ENCODE measurements around the gene POLR2B. TPM values are rescaled to one million over a fixed set of nuclear protein-coding genes. Genes with fewer than 3 reads are reported as not detected.
A peak's percentile ranks its signal among the peaks of the same experiment; 100 is the strongest.

The POLR2B gene
- total RNA-seq, 3 donors from 2014 or later, result 66.1 to 112 (median 71.4) TPM

DNA sequence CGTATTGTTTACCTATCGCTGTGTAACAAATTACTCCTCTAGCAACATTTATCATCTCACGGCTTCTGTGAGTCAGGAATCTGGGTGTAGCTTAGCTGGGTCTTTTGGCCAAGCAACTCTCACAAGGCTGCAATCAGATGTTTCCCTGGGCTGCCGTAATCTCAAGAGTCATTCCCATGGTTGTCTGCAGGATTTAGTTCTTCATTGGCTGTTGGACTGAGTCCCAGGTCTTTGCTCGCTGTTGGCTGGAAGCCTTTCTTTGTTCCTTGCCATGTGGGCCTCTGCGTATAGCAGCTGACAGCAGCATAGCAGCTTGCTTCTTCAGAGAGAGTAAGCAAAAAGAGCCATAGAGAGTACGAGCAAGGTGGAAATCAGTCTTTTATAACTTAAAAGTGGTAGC, 16.8 kb downstream of the POLR2B start:
- intact Hi-C loops (cut with DNase I; ENCODE audit: low total_unique reads), result no loop called here
- Histone ChIP-seq H3K4me1 (no peaks in the 10 kb centered on the region), H3K9me3 (no peaks in the 10 kb centered on the region), H3K27ac (peak overlapping the region; percentile 25 to 68), H3K27me3 (no peaks in the 10 kb centered on the region), H3K36me3 (no peaks in the 10 kb centered on the region), H3K4me3 (no peak overlapping the region)
- peak in 1 of 2 donors; percentile 33 for DNase-seq (ENCODE audit: low spot score in 2 of 2)
- TF ChIP-seq POLR2AphosphoS5 (IDR thresholded peaks at IDR 0.05), result peak in 1 of 3 donors; percentile 15
- TF ChIP-seq CTCF (IDR thresholded peaks at IDR 0.05), result no peak

DNA sequence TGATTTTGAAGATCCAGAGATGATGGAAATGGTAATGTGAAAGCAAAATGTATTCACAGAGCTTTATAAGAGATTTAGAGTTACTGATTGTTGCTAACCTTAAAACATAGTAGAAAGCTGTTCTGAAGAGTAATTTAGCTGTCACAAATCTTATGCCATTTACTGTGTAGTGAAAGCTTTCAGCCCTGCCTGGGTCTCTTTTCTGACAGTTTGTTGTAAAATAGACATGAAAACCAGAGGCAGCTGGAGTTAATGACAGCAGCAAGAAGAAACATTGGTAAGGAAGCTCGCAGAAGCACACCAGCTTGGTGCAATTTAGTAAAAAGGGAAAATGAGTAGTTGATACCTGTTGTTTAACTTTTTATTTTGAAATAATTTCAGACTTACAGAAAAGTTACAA, 21.1 kb downstream of the POLR2B start:
- TF ChIP-seq POLR2A (IDR thresholded peaks at IDR 0.05), result no peak
- TF ChIP-seq POLR2AphosphoS5 (IDR thresholded peaks at IDR 0.05), result no peak
- TF ChIP-seq CTCF (IDR thresholded peaks at IDR 0.05), result no peak
- Histone ChIP-seq H3K36me3 (no peaks in the 10 kb centered on the region), H3K4me1 (no peaks in the 10 kb centered on the region), H3K27me3 (no peaks in the 10 kb centered on the region), H3K4me3 (no peak overlapping the region), H3K27ac (no peak overlapping the region), H3K9me3 (no peaks in the 10 kb centered on the region)
- DNase-seq (ENCODE audit: low spot score in 2 of 2), result no peak
- intact Hi-C loops (cut with DNase I; ENCODE audit: low total_unique reads), result no loop called here

DNA sequence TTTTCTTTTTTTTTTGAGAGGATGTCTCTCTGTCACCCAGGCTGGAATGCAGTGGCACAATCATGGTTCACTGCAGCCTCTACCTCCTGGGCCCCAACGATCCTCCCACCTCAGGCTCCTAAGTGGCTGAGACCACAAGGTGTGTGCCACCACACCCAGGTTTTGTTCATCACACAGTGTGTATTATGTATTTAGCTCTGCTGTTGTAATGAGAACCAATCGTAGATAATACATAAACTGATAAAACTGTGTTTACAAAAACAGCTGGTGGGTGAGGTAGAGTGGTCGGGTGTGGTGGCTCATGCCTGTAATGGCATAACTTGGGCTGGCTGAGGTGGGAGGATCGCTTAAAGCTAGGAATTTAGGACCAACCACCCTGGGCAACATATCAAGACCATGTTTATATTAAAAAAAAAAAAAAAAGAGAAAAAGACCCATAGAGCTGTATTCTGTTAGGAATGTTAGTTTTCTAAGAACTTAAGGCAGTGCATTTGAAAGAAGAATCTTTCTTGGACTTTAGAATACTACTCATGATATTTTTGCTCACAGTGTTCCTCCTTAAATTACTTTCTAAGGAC, 34.9 kb downstream of the POLR2B start:
- Histone ChIP-seq H3K36me3 (peaks cover 11% of the 10 kb centered on the region), H3K27ac (no peak overlapping the region), H3K4me1 (no peaks in the 10 kb centered on the region), H3K4me3 (no peak overlapping the region), H3K9me3 (no peaks in the 10 kb centered on the region), H3K27me3 (no peaks in the 10 kb centered on the region)
- no peak for DNase-seq (ENCODE audit: low spot score in 2 of 2)
- TF ChIP-seq CTCF (IDR thresholded peaks at IDR 0.05) (no peak), POLR2A (IDR thresholded peaks at IDR 0.05) (no peak), POLR2AphosphoS5 (IDR thresholded peaks at IDR 0.05) (no peak)
- intact Hi-C loops (cut with DNase I; ENCODE audit: low total_unique reads), result no loop called here

- H3K36me3 ChIP-seq, result peaks cover 11% of the 10 kb centered on the region
- no peaks in the 10 kb centered on the region for H3K27me3 ChIP-seq
- TF ChIP-seq POLR2A (IDR thresholded peaks at IDR 0.05) (no peak), CTCF (IDR thresholded peaks at IDR 0.05) (no peak), POLR2AphosphoS5 (IDR thresholded peaks at IDR 0.05) (no peak)
- no peaks in the 10 kb centered on the region for H3K9me3 ChIP-seq
- intact Hi-C loops (cut with DNase I; ENCODE audit: low total_unique reads), result no loop called here
- no peak overlapping the region for H3K4me3 ChIP-seq
- no peak overlapping the region for H3K27ac ChIP-seq
- no peaks in the 10 kb centered on the region for H3K4me1 ChIP-seq
- DNase-seq (ENCODE audit: low spot score in 2 of 2), result no peak
Observed at GRCh38 chr4:57018980-57019379, 40.3 kb downstream of the POLR2B start.

DNA sequence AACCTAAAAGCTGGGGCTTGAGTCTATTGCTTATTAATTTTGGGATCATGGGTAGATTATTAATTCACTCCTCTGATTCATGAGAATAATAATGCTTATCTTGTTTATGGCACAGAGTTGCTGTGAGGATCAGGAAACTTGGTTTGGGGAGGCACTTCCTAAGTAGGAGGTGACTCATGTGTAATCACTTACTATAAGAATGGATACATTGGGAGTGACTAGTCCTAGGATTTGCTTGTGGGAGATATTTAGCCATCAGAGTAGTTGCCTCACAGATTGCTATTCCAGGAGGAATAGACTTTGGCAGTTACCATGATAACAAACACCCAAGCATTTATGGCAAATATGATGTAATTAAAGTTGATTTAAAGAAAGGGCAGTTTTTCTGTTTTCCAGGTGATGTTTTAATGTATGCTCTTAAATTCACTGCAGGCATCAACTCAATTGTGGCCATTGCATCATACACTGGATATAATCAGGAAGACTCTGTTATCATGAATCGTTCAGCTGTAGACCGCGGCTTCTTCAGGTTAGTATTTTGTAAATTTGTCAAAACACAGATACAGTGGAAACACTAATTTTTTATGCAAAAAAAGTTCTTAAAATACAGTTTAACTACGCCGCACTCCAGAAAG, 41.9 kb downstream of the POLR2B start:
- TF ChIP-seq POLR2AphosphoS5 (IDR thresholded peaks at IDR 0.05) (no peak), POLR2A (IDR thresholded peaks at IDR 0.05) (no peak), CTCF (IDR thresholded peaks at IDR 0.05) (no peak)
- DNase-seq (ENCODE audit: low spot score in 2 of 2), result no peak
- peaks cover 11% of the 10 kb centered on the region for H3K36me3 ChIP-seq
- H3K9me3 ChIP-seq, result no peaks in the 10 kb centered on the region
- H3K4me1 ChIP-seq, result no peaks in the 10 kb centered on the region
- no peak overlapping the region for H3K4me3 ChIP-seq
- no peaks in the 10 kb centered on the region for H3K27me3 ChIP-seq
- H3K27ac ChIP-seq, result no peak overlapping the region
- intact Hi-C loops (cut with DNase I; ENCODE audit: low total_unique reads), result no loop called here
